ENCODE measurements around the gene EPB41L4A.

Gene EPB41L4A

GRCh38 chr5:112253478-112254250 is 165.4 kb downstream of the EPB41L4A start:
- ChIA-PET CTCF (no interaction called here), POLR2A (no interaction called here)
- DNase-seq (ENCODE audit: extremely low spot score): no peak
- no peak for TF ChIP-seq BHLHE40 (IDR thresholded peaks at IDR 0.05; ENCODE audit: borderline replicate concordance)
- no peak for TF ChIP-seq SUZ12 (IDR thresholded peaks at IDR 0.05)
- TF ChIP-seq ZNF384 (IDR thresholded peaks at IDR 0.05): no peak
- TF ChIP-seq LEF1 (IDR thresholded peaks at IDR 0.05; ENCODE audit: borderline replicate concordance): no peak
- no peak for TF ChIP-seq ELF4 (IDR thresholded peaks at IDR 0.05)
- TF ChIP-seq NFRKB (IDR thresholded peaks at IDR 0.05): no peak
- TF ChIP-seq CTBP1 (IDR thresholded peaks at IDR 0.05; ENCODE audit: borderline replicate concordance): no peak
- TF ChIP-seq PKNOX1 (IDR thresholded peaks at IDR 0.05): no peak
- no peak for TF ChIP-seq TARDBP (IDR thresholded peaks at IDR 0.05)
- TF ChIP-seq FOXK2 (IDR thresholded peaks at IDR 0.05): no peak
- no peak for TF ChIP-seq HDGF (IDR thresholded peaks at IDR 0.05; ENCODE audit: borderline replicate concordance)
- no peak for TF ChIP-seq L3MBTL2 (conservative IDR thresholded peaks at IDR 0.05)

GRCh38 chr5:112250551-112250950 is 168.5 kb downstream of the EPB41L4A start:
- no peak for TF ChIP-seq PKNOX1 (IDR thresholded peaks at IDR 0.05)
- TF ChIP-seq ELF4 (IDR thresholded peaks at IDR 0.05): no peak
- no peak for TF ChIP-seq ARNT (IDR thresholded peaks at IDR 0.05)
- TF ChIP-seq SP1 (IDR thresholded peaks at IDR 0.05): no peak
- TF ChIP-seq NFRKB (IDR thresholded peaks at IDR 0.05): no peak
- no peak for TF ChIP-seq BHLHE40 (IDR thresholded peaks at IDR 0.05; ENCODE audit: borderline replicate concordance)
- no peak for TF ChIP-seq ZNF384 (IDR thresholded peaks at IDR 0.05)
- no peak for TF ChIP-seq HDGF (IDR thresholded peaks at IDR 0.05; ENCODE audit: borderline replicate concordance)
- no peak for TF ChIP-seq FOXA1 (IDR thresholded peaks at IDR 0.05)
- TF ChIP-seq TARDBP (IDR thresholded peaks at IDR 0.05): no peak
- no peak for TF ChIP-seq FOXK2 (IDR thresholded peaks at IDR 0.05)
- TF ChIP-seq LEF1 (IDR thresholded peaks at IDR 0.05; ENCODE audit: borderline replicate concordance): no peak
- ChIA-PET CTCF (no interaction called here), POLR2A (no interaction called here)
- no peak for DNase-seq (ENCODE audit: extremely low spot score)

GRCh38 chr5:112248623-112249022 is 170.5 kb downstream of the EPB41L4A start:
- no peak for TF ChIP-seq HDGF (IDR thresholded peaks at IDR 0.05; ENCODE audit: borderline replicate concordance)
- TF ChIP-seq ARNT (IDR thresholded peaks at IDR 0.05): no peak
- no peak for TF ChIP-seq L3MBTL2 (conservative IDR thresholded peaks at IDR 0.05)
- no peak for TF ChIP-seq NFRKB (IDR thresholded peaks at IDR 0.05)
- TF ChIP-seq ELF4 (IDR thresholded peaks at IDR 0.05): no peak
- no peak for TF ChIP-seq SUZ12 (IDR thresholded peaks at IDR 0.05)
- TF ChIP-seq CTBP1 (IDR thresholded peaks at IDR 0.05; ENCODE audit: borderline replicate concordance): no peak
- no peak for TF ChIP-seq LEF1 (IDR thresholded peaks at IDR 0.05; ENCODE audit: borderline replicate concordance)
- ChIA-PET POLR2A (no interaction called here), CTCF (no interaction called here)
- no peak for DNase-seq (ENCODE audit: extremely low spot score)

GRCh38 chr5:112247960-112248359 is 171.1 kb downstream of the EPB41L4A start:
- POLR2A ChIA-PET: no interaction called here
- no peak for DNase-seq (ENCODE audit: extremely low spot score)
- TF ChIP-seq SP1 (IDR thresholded peaks at IDR 0.05): no peak
- TF ChIP-seq PKNOX1 (IDR thresholded peaks at IDR 0.05): no peak
- no peak for TF ChIP-seq NFRKB (IDR thresholded peaks at IDR 0.05)
- TF ChIP-seq FOXK2 (IDR thresholded peaks at IDR 0.05): no peak
- TF ChIP-seq L3MBTL2 (conservative IDR thresholded peaks at IDR 0.05): no peak
- no peak for TF ChIP-seq BHLHE40 (IDR thresholded peaks at IDR 0.05; ENCODE audit: borderline replicate concordance)
- TF ChIP-seq ARNT (IDR thresholded peaks at IDR 0.05): no peak
- TF ChIP-seq ZNF384 (IDR thresholded peaks at IDR 0.05): no peak
- TF ChIP-seq FOXA1 (IDR thresholded peaks at IDR 0.05): no peak
- no peak for TF ChIP-seq FOXM1 (IDR thresholded peaks at IDR 0.05; ENCODE audit: borderline replicate concordance)
- no peak for TF ChIP-seq LEF1 (IDR thresholded peaks at IDR 0.05; ENCODE audit: borderline replicate concordance)
- no peak for TF ChIP-seq SUZ12 (IDR thresholded peaks at IDR 0.05)
- TF ChIP-seq TARDBP (IDR thresholded peaks at IDR 0.05): no peak
- no peak for TF ChIP-seq CTBP1 (IDR thresholded peaks at IDR 0.05; ENCODE audit: borderline replicate concordance)
- no peak for TF ChIP-seq ELF4 (IDR thresholded peaks at IDR 0.05)
- CTCF ChIA-PET: no interaction called here

DNA sequence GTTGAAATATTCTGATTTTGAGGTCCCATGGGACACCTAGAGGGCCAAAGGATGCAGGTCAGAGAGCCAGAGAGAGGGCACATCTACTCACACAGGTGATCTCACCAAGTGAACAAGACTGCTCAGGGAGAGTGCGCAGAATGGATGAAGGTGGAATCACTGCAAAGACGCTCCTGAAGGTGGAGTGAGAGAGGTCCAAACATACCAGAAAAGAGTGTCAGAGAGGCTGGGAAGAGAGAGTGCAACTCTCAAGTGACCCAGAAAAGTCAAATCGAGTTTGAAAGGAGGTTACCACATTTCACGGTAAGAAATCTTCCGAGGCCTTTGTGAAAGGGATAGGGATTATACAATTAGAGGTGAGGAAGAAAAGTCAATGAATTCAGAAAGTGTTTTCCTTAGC is 173.4 kb downstream of the EPB41L4A start:
- no peak for DNase-seq (ENCODE audit: extremely low spot score)
- TF ChIP-seq SUZ12 (IDR thresholded peaks at IDR 0.05) (no peak), ZNF384 (IDR thresholded peaks at IDR 0.05) (no peak), FOXM1 (IDR thresholded peaks at IDR 0.05; ENCODE audit: borderline replicate concordance) (no peak), HDGF (IDR thresholded peaks at IDR 0.05; ENCODE audit: borderline replicate concordance) (no peak), FOXA1 (IDR thresholded peaks at IDR 0.05) (no peak), PKNOX1 (IDR thresholded peaks at IDR 0.05) (no peak), L3MBTL2 (conservative IDR thresholded peaks at IDR 0.05) (no peak), BHLHE40 (IDR thresholded peaks at IDR 0.05; ENCODE audit: borderline replicate concordance) (no peak), SP1 (IDR thresholded peaks at IDR 0.05) (no peak), FOXK2 (IDR thresholded peaks at IDR 0.05) (no peak), ARNT (IDR thresholded peaks at IDR 0.05) (no peak), CTBP1 (IDR thresholded peaks at IDR 0.05; ENCODE audit: borderline replicate concordance) (no peak), TARDBP (IDR thresholded peaks at IDR 0.05) (no peak)
- ChIA-PET CTCF (no interaction called here), POLR2A (no interaction called here)

All from HEK293T (cell line).